Neural progenitor cell (in vitro differentiated cells): Measurements from ENCODE around the gene ZNF483. TPM values are rescaled to one million over a fixed set of nuclear protein-coding genes. Genes with fewer than 3 reads are reported as not detected.
A peak's percentile ranks its signal among the peaks of the same experiment; 100 is the strongest.

Experiments
- DNase-seq: peaks from one replicate; pipeline ENCODE4 v3.0.0-alpha.2; 2016; ENCODE audit warnings: low spot score
- H2AFZ ChIP-seq: fragments of 200-600 bp; sonication (generic); replicated peaks from 2 replicates; pipeline ENCODE4 v1.6.1; 2016; ENCODE audit warnings: antibody characterized with exemption
- H3F3A ChIP-seq: fragments of 200-600 bp; sonication (generic); 2 replicates; pipeline ENCODE4 v1.6.1; 2016; ENCODE audit warnings: antibody characterized with exemption, low read depth
- H3K27ac ChIP-seq: fragments of 200-600 bp; sonication (generic); 2 replicates; pipeline ENCODE4 v1.5.1; 2016; ENCODE audit warnings: mild to moderate bottlenecking
- H3K27me3 ChIP-seq: fragments of 200-600 bp; sonication (generic); 2 replicates; pipeline ENCODE4 v1.6.1; 2016; ENCODE audit warnings: mild to moderate bottlenecking, moderate library complexity
- H3K36me3 ChIP-seq: fragments of 200-600 bp; sonication (generic); 2 replicates; pipeline ENCODE4 v1.5.1; 2016
- H3K4me1 ChIP-seq: fragments of 200-600 bp; sonication (generic); 2 replicates; pipeline ENCODE4 v1.6.1; 2016; ENCODE audit warnings: mixed run types
- H3K4me2 ChIP-seq: fragments of 200-600 bp; sonication (generic); 2 replicates; pipeline ENCODE4 v1.6.1; 2016
- H3K4me3 ChIP-seq: fragments of 200-600 bp; sonication (generic); 2 replicates; pipeline ENCODE4 v1.5.1; 2016
- H3K79me2 ChIP-seq: fragments of 200-600 bp; sonication (generic); 2 replicates; pipeline ENCODE4 v1.6.1; 2016; ENCODE audit warnings: low read depth
- H3K9ac ChIP-seq: fragments of 200-600 bp; sonication (generic); 2 replicates; pipeline ENCODE4 v1.6.1; 2016
- H3K9me3 ChIP-seq: fragments of 200-600 bp; sonication (generic); 2 replicates; pipeline ENCODE4 v1.5.1; 2016; ENCODE audit warnings: low read depth
- H4K20me1 ChIP-seq: fragments of 200-600 bp; sonication (generic); 2 replicates; pipeline ENCODE4 v1.6.1; 2016; ENCODE audit warnings: low read depth
- H3K27ac Mint-ChIP-seq: 3 replicates; pipeline ENCODE4 v1.8.0; 2021; ENCODE audit warnings: mixed read lengths
- H3K27me3 Mint-ChIP-seq: 2 replicates; pipeline ENCODE4 v1.8.0; 2022; ENCODE audit warnings: low read depth, mild to moderate bottlenecking, inconsistent platforms, moderate library complexity, mixed read lengths; ENCODE audit not compliant: insufficient read depth
- H3K36me3 Mint-ChIP-seq: 3 replicates; pipeline ENCODE4 v1.8.0; 2021; ENCODE audit warnings: mixed read lengths
- H3K4me1 Mint-ChIP-seq: 3 replicates; pipeline ENCODE4 v1.8.0; 2021; ENCODE audit warnings: mixed read lengths
- H3K4me3 Mint-ChIP-seq: 3 replicates; pipeline ENCODE4 v1.8.0; 2021; ENCODE audit warnings: mild to moderate bottlenecking, moderate library complexity, mixed read lengths
- H3K9me3 Mint-ChIP-seq: 3 replicates; pipeline ENCODE4 v1.8.0; 2020; ENCODE audit warnings: mixed read lengths
- CTCF ChIP-seq: fragments of 200-600 bp; sonication (generic); IDR thresholded peaks from 2 replicates; pipeline ENCODE4 v1.5.1; 2017; ENCODE audit warnings: antibody characterized with exemption, mild to moderate bottlenecking
- EZH2 ChIP-seq: fragments of 200-600 bp; sonication (generic); IDR thresholded peaks from 2 replicates; pipeline ENCODE4 v1.6.1; 2017; ENCODE audit warnings: antibody characterized with exemption, mild to moderate bottlenecking, moderate library complexity
- EZH2phosphoT487 ChIP-seq: fragments of 200-600 bp; sonication (generic); IDR thresholded peaks from 2 replicates; pipeline ENCODE4 v1.6.1; 2017; ENCODE audit warnings: antibody characterized with exemption
- total RNA-seq: library from RNA; depleted of rRNA; stranded (reverse); fragments of >200 nt; gene quantifications from 2 replicates; pipeline ENCODE4 v1.2.3, GENCODE V29; 2015; ENCODE audit warnings: low replicate concordance

ZNF483 gene
- total RNA-seq, 1 donor from 2014 or later, result 30.7 TPM

DNA sequence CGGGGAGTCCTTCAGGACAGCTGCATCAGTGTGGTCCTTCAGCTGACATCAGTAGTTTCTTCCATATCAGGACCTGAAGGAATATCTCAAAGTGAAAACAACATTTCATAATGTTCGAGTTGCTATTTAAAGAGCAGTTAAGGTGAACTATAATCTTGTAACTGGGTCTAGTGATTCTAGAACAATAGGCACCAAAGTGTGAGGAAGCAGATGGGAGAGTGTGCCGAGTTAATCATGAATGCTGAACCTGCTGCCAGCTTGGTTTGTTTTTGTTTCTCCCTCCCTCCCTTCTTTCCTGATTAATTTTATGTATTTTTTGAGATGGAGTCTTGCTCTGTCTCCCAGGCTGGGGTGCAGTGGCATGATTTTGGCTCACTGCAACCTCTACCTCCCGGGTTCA is 78.1 kb downstream of the ZNF483 start:
- H2AFZ ChIP-seq, result no peak overlapping the region
- H3K4me1 ChIP-seq, result peaks cover 12% of the 10 kb centered on the region
- H3K4me2 ChIP-seq, result no peak overlapping the region
- no peaks in the 10 kb centered on the region for H3K9me3 ChIP-seq
- no peak overlapping the region for H3K9ac ChIP-seq
- peaks cover 5% of the 10 kb centered on the region for H3F3A ChIP-seq
- no peak for DNase-seq
- H3K9me3 Mint-ChIP-seq, result peaks cover 2% of the 10 kb centered on the region
- peaks cover 15% of the 10 kb centered on the region for H3K4me1 Mint-ChIP-seq
- H4K20me1 ChIP-seq, result no peaks in the 10 kb centered on the region
- H3K4me3 ChIP-seq, result no peak overlapping the region
- peaks cover 13% of the 10 kb centered on the region for H3K27me3 ChIP-seq
- no peak overlapping the region for H3K4me3 Mint-ChIP-seq
- no peaks in the 10 kb centered on the region for H3K36me3 Mint-ChIP-seq
- H3K36me3 ChIP-seq, result no peaks in the 10 kb centered on the region
- no peaks in the 10 kb centered on the region for H3K79me2 ChIP-seq
- TF ChIP-seq EZH2 (no peak), EZH2phosphoT487 (no peak), CTCF (no peak)
- no peak overlapping the region for H3K27ac Mint-ChIP-seq
- H3K27me3 Mint-ChIP-seq, result peaks cover 16% of the 10 kb centered on the region
- no peak overlapping the region for H3K27ac ChIP-seq

DNA sequence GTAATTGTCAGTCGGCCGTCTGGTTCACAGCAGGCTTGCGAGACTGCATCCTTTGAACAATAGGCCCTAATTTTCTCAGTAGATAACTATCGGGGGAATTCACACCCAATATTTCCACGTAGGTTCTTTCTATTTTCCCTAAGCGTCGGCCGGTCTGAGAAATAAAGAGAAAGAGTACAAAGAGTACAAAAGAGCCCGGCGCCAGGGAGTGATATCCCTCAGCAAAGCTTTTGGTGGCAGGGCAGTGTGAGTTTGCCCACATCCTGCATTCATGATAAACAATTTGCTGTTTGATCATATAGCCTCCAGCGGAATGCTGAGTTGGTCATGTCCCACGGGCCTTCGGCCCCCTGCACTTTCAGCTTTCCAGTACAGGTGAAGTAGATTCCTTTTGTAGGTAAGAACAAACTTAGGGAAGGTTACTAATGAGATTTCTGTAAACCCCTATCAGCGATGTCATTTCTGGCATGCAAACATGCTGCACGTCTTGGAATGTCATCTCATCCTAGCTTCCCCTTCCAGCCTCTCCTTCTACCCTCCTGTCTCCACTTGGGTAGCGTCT is 79.2 kb downstream of the ZNF483 start:
- Mint-ChIP-seq H3K27me3 (peaks cover 17% of the 10 kb centered on the region), H3K4me1 (peaks cover 11% of the 10 kb centered on the region), H3K36me3 (no peaks in the 10 kb centered on the region), H3K4me3 (no peak overlapping the region), H3K27ac (no peak overlapping the region), H3K9me3 (peaks cover 2% of the 10 kb centered on the region)
- Histone ChIP-seq H3K4me2 (peak overlapping the region; percentile 24), H3K4me1 (peaks cover 12% of the 10 kb centered on the region), H3K27me3 (peaks cover 6% of the 10 kb centered on the region), H2AFZ (no peak overlapping the region), H3K9me3 (no peaks in the 10 kb centered on the region), H3K36me3 (no peaks in the 10 kb centered on the region), H3K79me2 (no peaks in the 10 kb centered on the region), H4K20me1 (no peaks in the 10 kb centered on the region), H3K27ac (no peak overlapping the region), H3K9ac (no peak overlapping the region), H3K4me3 (no peak overlapping the region), H3F3A (peaks cover 3% of the 10 kb centered on the region)
- no peak for TF ChIP-seq EZH2
- no peak for TF ChIP-seq EZH2phosphoT487
- no peak for TF ChIP-seq CTCF
- peak; percentile 15 for DNase-seq

DNA sequence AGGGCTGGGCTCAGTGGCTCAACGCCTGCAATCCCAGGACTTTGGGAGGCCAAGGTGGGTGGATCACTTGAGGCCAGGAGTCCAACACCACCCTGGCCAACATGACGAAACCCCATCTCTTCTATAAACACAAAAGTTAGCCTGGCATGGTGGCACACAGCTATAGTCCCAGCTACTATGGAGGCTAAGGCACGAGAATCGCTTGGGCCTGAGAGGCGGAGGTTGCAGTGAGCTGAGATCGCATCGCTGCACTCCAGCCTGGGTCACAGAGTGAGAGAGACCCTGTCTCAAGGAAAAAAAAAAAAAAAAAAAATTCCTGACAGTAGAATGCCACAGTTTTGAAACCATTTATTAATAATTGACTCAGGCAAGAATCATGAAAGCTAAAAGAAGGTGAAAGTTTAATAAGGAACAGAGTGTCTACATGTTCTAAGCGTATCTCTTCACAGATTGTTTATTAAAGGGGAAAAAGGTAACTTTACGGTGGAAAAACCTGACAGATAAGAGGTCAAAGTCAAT is 80.1 kb downstream of the ZNF483 start:
- Mint-ChIP-seq H3K27me3 (peaks cover 10% of the 10 kb centered on the region), H3K4me1 (peaks cover 9% of the 10 kb centered on the region), H3K4me3 (no peak overlapping the region), H3K9me3 (no peaks in the 10 kb centered on the region), H3K36me3 (no peaks in the 10 kb centered on the region), H3K27ac (no peak overlapping the region)
- Histone ChIP-seq H3K27me3 (peaks cover 4% of the 10 kb centered on the region), H3K4me3 (no peak overlapping the region), H3K9me3 (no peaks in the 10 kb centered on the region), H3K9ac (no peak overlapping the region), H3K27ac (no peak overlapping the region), H3K4me2 (no peak overlapping the region), H2AFZ (no peak overlapping the region), H3F3A (no peaks in the 10 kb centered on the region), H3K79me2 (no peaks in the 10 kb centered on the region), H3K36me3 (no peaks in the 10 kb centered on the region), H4K20me1 (no peaks in the 10 kb centered on the region), H3K4me1 (peaks cover 12% of the 10 kb centered on the region)
- DNase-seq, result no peak
- no peak for TF ChIP-seq EZH2phosphoT487
- TF ChIP-seq CTCF, result no peak
